Adrenal gland (tissue), 12 donors: ENCODE results near the gene ARHGAP40. TPM values are rescaled to one million over a fixed set of nuclear protein-coding genes. Genes with fewer than 3 reads are reported as not detected.

Source experiments
- DNase-seq, 7 donors: peaks; one replicate each; pipeline ENCODE4 v3.0.0-alpha.2; 2019 to 2020
- H3K27ac ChIP-seq, 5 donors: fragments of 200-600 bp; sonication (generic) in 4 of 5; 1 replicate in 3 of 5; 2 replicates in 2 of 5; pipeline versions ENCODE4 v1.5.1 to v1.8.0; 2016 to 2020; ENCODE audit warnings: mild to moderate bottlenecking in 1 of 5
- H3K27me3 ChIP-seq: fragments of 200-600 bp; 2 replicates; pipeline ENCODE4 v1.8.0; 2021
- H3K36me3 ChIP-seq, 2 donors: fragments of 200-600 bp; replicated peaks in 1 of 2; 1 replicate in 1 of 2; 2 replicates in 1 of 2; pipeline versions ENCODE4 v1.5.1 to v1.8.0; 2018 to 2022
- H3K4me1 ChIP-seq, 2 donors: fragments of 200-600 bp; replicated peaks in 1 of 2; 1 replicate in 1 of 2; 2 replicates in 1 of 2; pipeline versions ENCODE4 v1.5.1 to v1.8.0; 2018 to 2021
- H3K4me3 ChIP-seq, 4 donors: fragments of 200-600 bp; sonication (generic) in 3 of 4; one replicate each; pipeline ENCODE4 v1.5.1; 2016 to 2018
- H3K9me3 ChIP-seq, 3 donors: fragments of 200-600 bp; sonication (generic) in 1 of 3; replicated peaks in 1 of 3; 1 replicate in 2 of 3; 2 replicates in 1 of 3; pipeline versions ENCODE4 v1.5.1 to v1.8.0; 2016 to 2021
- CTCF ChIP-seq, 6 experiments: fragments of 450-650 bp in 4 of 6; fragments of 200-600 bp in 2 of 6; sonication (generic) in 1 of 6; IDR thresholded peaks; 1 replicate in 5 of 6; 2 replicates in 1 of 6; pipeline versions ENCODE4 v1.5.1 to v1.8.0; 2016 to 2021; ENCODE audit warnings: antibody characterized with exemption in 6 of 6, mild to moderate bottlenecking in 2 of 6, moderate library complexity in 1 of 6
- POLR2A ChIP-seq, 2 donors: fragments of 450-650 bp; IDR thresholded peaks; one replicate each; pipeline ENCODE4 v1.6.1; 2017; ENCODE audit warnings: antibody characterized with exemption in 2 of 2, mild to moderate bottlenecking in 2 of 2, moderate library complexity in 1 of 2
- WGBS, 4 donors: extraction: QIAGEN DNeasy Blood & Tissue Kit in 2 of 4; methylation state at CpG; one replicate each; pipeline versions ENCODE4 v1.1.5 to v1.1.7; 2013 to 2017; 5-methylcytosine and 5-hydroxymethylcytosine counted together
- intact Hi-C, 2 donors: fragments of 100-400 bp; cut with DNase I; formaldehyde crosslinking; loops; one replicate each; pipeline versions ENCODE4 v1.14.1 to v1.15.0; 2022 to 2023
- polyA plus RNA-seq, 3 donors: library from polyadenylated mRNA; stranded (reverse); fragments of 200-250 nt in 2 of 3; fragments of 350-450 nt in 1 of 3; fragmentation: Illumina TruSeq in 1 of 3; extraction: RNeasy Lipid Tissue Mini Kit (QIAGEN cat#74804) in 1 of 3; gene quantifications; one replicate each; pipeline ENCODE4 v1.2.3, GENCODE V29; 2013 to 2014
- total RNA-seq, 9 donors: library from RNA; depleted of rRNA in 4 of 9; stranded (reverse); fragments of >200 nt in 4 of 9; fragments of 120-200 nt in 1 of 9; fragmentation: NEBNext Ultra II Directional in 1 of 9; extraction: Animal tissue kit (Norgen Biotek cat#: 25700) in 1 of 9; gene quantifications; one replicate each; pipeline versions ENCODE4 v1.1.0 to v1.2.4, GENCODE V29; 2013 to 2023
- donor health status: healthy with polysubstance abuse.
- donor health status: Bipolar disorder and iron deficiency.
- donor health status: DM: yes; HTN: yes; CAD: no.
- donor health status: DM: no; HTN: no; CAD: no.
- donor health status: DM: no; HTN: no; CAD: no.
- donor health status: DM: yes; HTN: yes; CAD: no.

Gene ARHGAP40
- total and polyA plus RNA-seq, 12 donors = 0.08 TPM; not detected in 11

- H3K4me1 ChIP-seq = no peaks in the 10 kb centered on the region
- H3K27ac ChIP-seq = no peak overlapping the region
- H3K27me3 ChIP-seq = peaks cover 19% of the 10 kb centered on the region
- H3K4me3 ChIP-seq = no peak overlapping the region
- TF ChIP-seq CTCF (IDR thresholded peaks at IDR 0.05) = no peak
- TF ChIP-seq POLR2A (IDR thresholded peaks at IDR 0.05) = no peak
- intact Hi-C loops = no loop called here
- no peak for DNase-seq
- no peaks in the 10 kb centered on the region for H3K9me3 ChIP-seq
- WGBS, 4 donors = 49 to 65% (median 53%) methylated on average over 4 to 5 of the region's 5 CpGs
- H3K36me3 ChIP-seq = no peaks in the 10 kb centered on the region
Measured at GRCh38 chr20:38602185-38602581, 574 bp downstream of the ARHGAP40 start.

GRCh38 chr20:38603286-38603685, 1.7 kb downstream of the ARHGAP40 start:
- TF ChIP-seq CTCF (IDR thresholded peaks at IDR 0.05) (no peak), POLR2A (IDR thresholded peaks at IDR 0.05) (no peak)
- no peak overlapping the region for H3K27ac ChIP-seq
- no peaks in the 10 kb centered on the region for H3K36me3 ChIP-seq
- DNase-seq = no peak
- no peaks in the 10 kb centered on the region for H3K4me1 ChIP-seq
- peaks cover 21% of the 10 kb centered on the region for H3K27me3 ChIP-seq
- WGBS, 4 donors = 73 to 86% (median 78%) methylated on average over 3 of the region's 3 CpGs
- no peaks in the 10 kb centered on the region for H3K9me3 ChIP-seq
- intact Hi-C loops = no loop called here
- no peak overlapping the region for H3K4me3 ChIP-seq

- intact Hi-C loops = no loop called here
- TF ChIP-seq CTCF (IDR thresholded peaks at IDR 0.05) = no peak
- no peak for TF ChIP-seq POLR2A (IDR thresholded peaks at IDR 0.05)
- Histone ChIP-seq H3K4me3 (no peak overlapping the region), H3K27me3 (peaks cover 21% of the 10 kb centered on the region), H3K36me3 (no peaks in the 10 kb centered on the region), H3K27ac (no peak overlapping the region), H3K9me3 (no peaks in the 10 kb centered on the region), H3K4me1 (no peaks in the 10 kb centered on the region)
- no peak for DNase-seq
- WGBS, 4 donors = 45 to 58% (median 46%) methylated on average over 4 of the region's 4 CpGs
Measured at GRCh38 chr20:38604873-38605303, 3.3 kb downstream of the ARHGAP40 start.

GRCh38 chr20:38607351-38607750, 5.7 kb downstream of the ARHGAP40 start:
- Histone ChIP-seq H3K27ac (no peak overlapping the region), H3K4me1 (no peaks in the 10 kb centered on the region), H3K27me3 (peaks cover 6% of the 10 kb centered on the region), H3K36me3 (no peaks in the 10 kb centered on the region), H3K4me3 (no peak overlapping the region), H3K9me3 (no peaks in the 10 kb centered on the region)
- DNase-seq = no peak
- intact Hi-C loops = no loop called here
- WGBS, 4 donors = 42 to 56% (median 50%) methylated on average over 12 of the region's 12 CpGs
- TF ChIP-seq POLR2A (IDR thresholded peaks at IDR 0.05) (no peak), CTCF (IDR thresholded peaks at IDR 0.05) (no peak)
